Measurements from ENCODE around the gene CTNNA3. TPM values are rescaled to one million over a fixed set of nuclear protein-coding genes. Genes with fewer than 3 reads are reported as not detected.

Gene CTNNA3
- total and polyA plus RNA-seq, 12 donors = 0.03 to 14.4 (median 0.47) TPM; not detected in 1

DNA sequence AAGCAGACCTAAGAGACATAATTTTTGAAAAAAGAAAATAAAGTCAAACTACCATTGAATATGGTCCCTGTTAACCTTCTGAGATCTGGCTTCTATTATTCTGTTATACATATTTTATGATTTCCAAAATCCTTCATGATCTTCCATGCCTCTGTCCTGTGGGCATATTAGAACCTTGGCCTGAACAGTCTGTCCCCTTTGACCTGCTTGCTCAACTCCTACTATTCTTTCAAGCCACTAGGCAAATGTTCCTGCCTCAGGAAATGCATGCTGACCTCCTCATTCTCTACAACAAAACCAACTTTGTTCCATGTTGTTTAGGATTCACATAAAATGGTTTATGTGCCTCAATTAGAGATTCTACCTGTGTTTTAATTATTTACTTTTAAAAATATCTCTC, 1315.0 kb downstream of the CTNNA3 start:
- Histone ChIP-seq H3K4me1 (replicated peaks in 1 of 2) (no peaks in the 10 kb centered on the region), H3K4me3 (no peak overlapping the region), H3K36me3 (replicated peaks in 1 of 2) (no peaks in the 10 kb centered on the region), H3K27me3 (no peaks in the 10 kb centered on the region), H3K27ac (no peak overlapping the region), H3K9me3 (replicated peaks in 1 of 3) (no peaks in the 10 kb centered on the region)
- intact Hi-C loops (cut with DNase I) = no loop called here
- TF ChIP-seq, protein P1, sequence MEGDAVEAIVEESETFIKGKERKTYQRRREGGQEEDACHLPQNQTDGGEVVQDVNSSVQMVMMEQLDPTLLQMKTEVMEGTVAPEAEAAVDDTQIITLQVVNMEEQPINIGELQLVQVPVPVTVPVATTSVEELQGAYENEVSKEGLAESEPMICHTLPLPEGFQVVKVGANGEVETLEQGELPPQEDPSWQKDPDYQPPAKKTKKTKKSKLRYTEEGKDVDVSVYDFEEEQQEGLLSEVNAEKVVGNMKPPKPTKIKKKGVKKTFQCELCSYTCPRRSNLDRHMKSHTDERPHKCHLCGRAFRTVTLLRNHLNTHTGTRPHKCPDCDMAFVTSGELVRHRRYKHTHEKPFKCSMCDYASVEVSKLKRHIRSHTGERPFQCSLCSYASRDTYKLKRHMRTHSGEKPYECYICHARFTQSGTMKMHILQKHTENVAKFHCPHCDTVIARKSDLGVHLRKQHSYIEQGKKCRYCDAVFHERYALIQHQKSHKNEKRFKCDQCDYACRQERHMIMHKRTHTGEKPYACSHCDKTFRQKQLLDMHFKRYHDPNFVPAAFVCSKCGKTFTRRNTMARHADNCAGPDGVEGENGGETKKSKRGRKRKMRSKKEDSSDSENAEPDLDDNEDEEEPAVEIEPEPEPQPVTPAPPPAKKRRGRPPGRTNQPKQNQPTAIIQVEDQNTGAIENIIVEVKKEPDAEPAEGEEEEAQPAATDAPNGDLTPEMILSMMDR (IDR thresholded peaks at IDR 0.05) = no peak
- no peak for TF ChIP-seq POLR2A (IDR thresholded peaks at IDR 0.05)
- DNase-seq = no peak

DNA sequence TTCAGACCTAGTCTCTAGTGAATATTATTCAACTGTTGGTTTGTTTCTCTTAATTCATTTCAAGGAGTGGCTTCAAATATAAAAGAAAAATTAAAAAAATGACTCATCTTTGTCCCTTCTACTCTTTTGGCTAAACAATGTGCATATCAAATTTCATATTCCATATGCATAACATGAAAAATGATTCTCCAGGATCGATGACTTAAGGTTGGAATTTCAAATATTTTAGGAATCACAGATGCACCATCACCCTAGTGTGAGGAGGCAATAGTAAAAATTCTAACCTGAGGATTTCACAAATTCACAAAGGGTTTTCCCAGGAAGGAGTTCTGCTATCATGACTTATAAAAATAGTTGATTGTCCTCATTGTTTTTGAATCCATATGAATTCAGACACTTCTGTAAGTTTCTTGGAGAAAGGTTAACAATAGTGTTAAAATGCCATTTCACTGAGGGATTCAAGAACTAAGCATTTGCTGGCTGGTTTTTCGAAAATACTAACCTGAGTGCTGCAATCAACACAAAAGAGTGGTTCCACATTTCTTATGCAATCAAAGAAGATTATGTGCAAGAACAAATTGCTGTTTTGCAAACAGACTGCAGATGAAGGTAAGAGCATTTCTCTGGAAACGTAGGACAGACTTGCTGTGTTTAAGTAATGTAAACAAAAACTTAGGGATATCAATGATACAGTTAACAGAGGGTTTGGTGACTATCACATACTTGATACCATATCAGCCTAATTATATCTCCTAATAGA, 1317.7 kb downstream of the CTNNA3 start:
- no peak for DNase-seq
- no peak for TF ChIP-seq POLR2A (IDR thresholded peaks at IDR 0.05)
- TF ChIP-seq, protein P1 (IDR thresholded peaks at IDR 0.05) = no peak
- 60 to 66% (median 61%) methylated on average over 3 of the region's 3 CpGs for WGBS, 4 donors

DNA sequence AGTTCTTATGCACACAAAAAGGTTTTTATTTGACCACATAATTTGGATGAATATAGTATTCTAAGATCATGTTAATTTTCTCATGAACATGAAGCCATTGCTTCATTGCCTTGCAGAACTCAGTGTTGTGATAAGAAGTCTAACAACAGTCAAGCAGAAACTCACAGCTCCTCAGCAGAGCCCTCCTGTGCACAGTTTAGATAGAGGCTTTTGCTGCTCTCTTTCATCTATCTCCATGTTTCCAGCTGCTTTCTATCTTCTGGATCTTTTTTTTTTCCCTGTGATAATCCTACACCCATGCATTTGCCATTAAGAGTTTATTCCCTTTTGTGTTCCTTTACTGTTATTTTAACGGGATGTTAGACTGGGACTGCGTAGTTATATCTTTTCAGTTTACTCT, 1327.8 kb downstream of the CTNNA3 start:
- Histone ChIP-seq H3K27ac (no peak overlapping the region), H3K4me1 (replicated peaks in 1 of 2) (no peaks in the 10 kb centered on the region), H3K4me3 (no peak overlapping the region), H3K36me3 (replicated peaks in 1 of 2) (no peaks in the 10 kb centered on the region), H3K27me3 (no peaks in the 10 kb centered on the region), H3K9me3 (replicated peaks in 1 of 3) (no peaks in the 10 kb centered on the region)
- TF ChIP-seq, protein P1 (IDR thresholded peaks at IDR 0.05) = no peak
- TF ChIP-seq POLR2A (IDR thresholded peaks at IDR 0.05) = no peak
- intact Hi-C loops (cut with DNase I) = no loop called here
- 78 to 81% (median 79%) methylated on average over 2 of the region's 2 CpGs for WGBS, 4 donors
- no peak for DNase-seq

More for the DNA sequence above, 1317.7 kb downstream of the CTNNA3 start:
- Histone ChIP-seq H3K9me3 (replicated peaks in 1 of 3) (no peaks in the 10 kb centered on the region), H3K4me3 (peak overlapping the region in 1 of 4 donors; percentile 9), H3K36me3 (replicated peaks in 1 of 2) (no peaks in the 10 kb centered on the region), H3K4me1 (replicated peaks in 1 of 2) (no peaks in the 10 kb centered on the region), H3K27ac (no peak overlapping the region), H3K27me3 (no peaks in the 10 kb centered on the region)
- intact Hi-C loops (cut with DNase I) = no loop called here

DNA sequence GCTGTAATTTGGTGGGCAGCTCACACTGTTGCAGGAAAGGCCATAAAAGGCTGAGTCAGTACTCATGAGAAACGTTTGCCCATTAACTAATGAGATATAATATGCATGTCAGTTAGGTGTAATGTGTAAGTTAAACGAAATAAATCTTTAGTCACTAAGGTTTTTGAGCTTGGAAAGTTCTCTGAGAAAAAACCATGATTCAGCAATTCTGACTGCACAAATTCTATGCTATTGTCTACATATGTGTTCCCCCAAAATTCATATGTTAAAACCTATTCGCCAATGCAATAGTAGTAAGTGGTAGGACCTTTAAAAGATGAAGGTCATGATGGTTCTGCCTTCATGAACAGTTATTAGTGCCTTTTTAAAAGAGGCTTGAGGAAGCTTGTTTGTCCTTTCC, 1329.8 kb downstream of the CTNNA3 start:
- Histone ChIP-seq H3K4me3 (no peak overlapping the region), H3K4me1 (replicated peaks in 1 of 2) (no peaks in the 10 kb centered on the region), H3K36me3 (replicated peaks in 1 of 2) (no peaks in the 10 kb centered on the region), H3K9me3 (replicated peaks in 1 of 3) (no peaks in the 10 kb centered on the region), H3K27ac (no peak overlapping the region), H3K27me3 (no peaks in the 10 kb centered on the region)
- DNase-seq = no peak
- 43 to 55% (median 47%) methylated on average over 3 of the region's 3 CpGs for WGBS, 4 donors
- TF ChIP-seq, protein P1 (IDR thresholded peaks at IDR 0.05) = no peak
- no peak for TF ChIP-seq POLR2A (IDR thresholded peaks at IDR 0.05)
- intact Hi-C loops (cut with DNase I) = no loop called here
